DMS53 (cell line): ENCODE measurements around the gene OR1E1.
"Not testable (repeated sequence)": the region's sequence is repeated elsewhere in the genome, so short reads cannot be mapped to it uniquely, and the experiment has no call there.

ENCODE experiments used
- DNase-seq: peaks from one replicate; lab custom pipeline; 2025; lab: John Stamatoyannopoulos, UW

Gene OR1E1, protein sequence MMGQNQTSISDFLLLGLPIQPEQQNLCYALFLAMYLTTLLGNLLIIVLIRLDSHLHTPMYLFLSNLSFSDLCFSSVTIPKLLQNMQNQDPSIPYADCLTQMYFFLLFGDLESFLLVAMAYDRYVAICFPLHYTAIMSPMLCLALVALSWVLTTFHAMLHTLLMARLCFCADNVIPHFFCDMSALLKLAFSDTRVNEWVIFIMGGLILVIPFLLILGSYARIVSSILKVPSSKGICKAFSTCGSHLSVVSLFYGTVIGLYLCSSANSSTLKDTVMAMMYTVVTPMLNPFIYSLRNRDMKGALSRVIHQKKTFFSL

DNA sequence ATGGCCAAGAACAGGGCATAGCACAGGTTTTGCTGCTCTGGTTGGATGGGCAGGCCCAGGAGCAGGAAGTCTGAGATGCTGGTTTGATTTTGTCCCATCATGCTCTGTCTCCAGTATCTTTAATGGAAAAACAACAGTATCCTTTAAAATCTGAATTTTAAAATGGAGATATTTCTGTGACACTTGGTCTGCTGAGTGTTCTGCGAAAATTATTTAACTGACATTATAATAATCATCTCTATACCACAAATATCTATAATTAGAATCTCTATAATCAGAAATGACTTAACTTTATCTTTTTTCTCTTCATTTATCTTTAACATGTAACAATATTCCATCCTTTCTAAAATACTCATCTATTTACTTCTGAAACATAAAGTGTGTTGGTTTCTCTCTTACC is at the start of gene OR1E1:
Gene OR1E1 (minus strand): TSS at position 101 of the 400 bp plus-strand sequence. CDS start 0 bp downstream, at position 101.
- no peak for DNase-seq

DNA sequence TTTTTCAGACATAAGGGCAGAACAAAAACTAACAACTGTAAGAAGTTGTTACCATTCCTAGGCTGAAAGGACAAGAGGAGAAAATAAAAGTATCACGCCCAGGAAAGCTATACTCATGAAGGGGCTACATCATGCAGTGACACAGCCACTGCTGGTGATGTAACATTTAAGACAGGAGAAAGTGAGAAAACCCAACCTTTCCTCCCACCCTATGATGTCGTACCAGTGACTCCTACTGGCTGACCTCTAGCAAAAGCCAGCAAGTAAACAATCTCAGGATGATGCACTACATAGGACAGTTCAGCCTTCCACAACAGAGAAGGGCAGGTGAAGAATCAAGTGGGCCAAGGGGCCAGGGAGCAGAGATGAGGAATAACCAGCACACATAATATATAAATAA is 49.4 kb upstream of the OR1E1 start:
- peak; percentile 29 for DNase-seq

DNA sequence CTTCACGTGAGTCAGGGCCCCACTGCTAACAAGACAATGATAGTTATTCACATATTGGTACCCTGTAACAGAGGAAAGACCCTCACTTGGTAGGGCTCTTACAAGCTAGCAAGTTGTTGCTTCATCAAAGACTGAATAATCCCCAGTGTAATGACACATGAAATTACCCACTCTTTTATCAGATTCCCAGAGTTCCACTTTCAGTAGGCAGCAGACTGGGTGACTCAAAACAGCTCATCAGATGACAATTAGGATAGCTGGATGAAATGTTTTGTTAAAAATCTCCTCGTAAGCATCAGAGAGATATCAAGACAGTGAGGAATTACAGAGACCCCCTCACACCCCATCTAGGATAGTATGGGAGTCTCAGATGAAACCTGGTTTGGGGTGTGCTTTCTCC is 42.2 kb upstream of the OR1E1 start:
- no peak for DNase-seq

DNA sequence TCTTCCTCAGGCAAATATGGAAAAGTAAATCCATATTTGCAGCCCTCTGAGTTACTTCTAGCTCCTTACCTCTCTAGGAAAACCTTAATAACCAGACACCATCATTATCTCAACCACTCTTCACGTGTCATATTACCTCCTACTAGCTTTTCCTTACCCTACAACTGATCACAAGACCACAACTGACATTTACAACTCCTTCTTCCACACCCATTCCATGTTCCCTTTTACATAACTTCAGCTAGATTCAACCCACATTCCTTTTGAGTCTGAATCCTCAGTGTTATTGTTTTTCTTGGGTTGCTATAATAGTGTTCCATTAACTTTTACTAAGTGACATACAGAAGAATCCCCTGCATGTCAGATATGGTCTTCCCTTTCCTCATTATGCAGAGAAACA is 40.2 kb upstream of the OR1E1 start:
- no peak for DNase-seq

DNA sequence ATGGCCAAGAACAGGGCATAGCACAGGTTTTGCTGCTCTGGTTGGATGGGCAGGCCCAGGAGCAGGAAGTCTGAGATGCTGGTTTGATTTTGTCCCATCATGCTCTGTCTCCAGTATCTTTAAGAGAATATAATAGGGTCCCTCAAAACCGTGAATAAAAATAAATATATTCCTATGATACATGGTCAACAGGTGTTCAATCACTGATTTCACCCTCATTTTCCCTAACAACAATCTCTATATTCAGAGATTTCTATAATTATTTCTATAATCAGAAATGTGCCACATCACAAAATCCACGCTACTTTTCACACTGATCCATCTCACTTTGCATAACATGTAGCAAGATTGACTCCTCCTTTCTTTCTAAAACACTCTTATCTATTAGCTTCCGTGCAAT is 35.5 kb upstream of the OR1E1 start, which contains the start of gene OR1E2:
Gene OR1E2 (minus strand): TSS at position 101 of the 400 bp plus-strand sequence. CDS start 0 bp downstream, at position 101.
- no peak for DNase-seq

DNA sequence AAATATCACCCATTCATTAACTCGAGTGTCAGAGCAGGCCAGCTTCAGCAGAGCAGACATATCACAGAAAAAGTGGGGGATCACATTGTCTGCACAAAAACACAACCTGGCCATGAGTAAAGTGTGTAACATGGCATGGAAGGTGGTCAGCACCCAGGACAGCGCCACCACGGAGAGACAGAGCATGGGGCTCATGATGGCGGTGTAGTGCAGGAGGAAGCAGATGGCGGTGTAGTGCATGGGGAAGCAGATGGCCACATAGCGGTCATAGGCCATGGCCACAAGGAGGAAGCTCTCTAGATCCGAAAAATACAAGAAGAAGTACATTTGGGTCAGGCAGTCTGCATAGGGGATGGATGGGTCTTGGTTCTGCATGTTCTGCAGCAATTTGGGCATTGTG is 35.0 kb upstream of the OR1E1 start:
- peak; percentile 17 for DNase-seq

DNA sequence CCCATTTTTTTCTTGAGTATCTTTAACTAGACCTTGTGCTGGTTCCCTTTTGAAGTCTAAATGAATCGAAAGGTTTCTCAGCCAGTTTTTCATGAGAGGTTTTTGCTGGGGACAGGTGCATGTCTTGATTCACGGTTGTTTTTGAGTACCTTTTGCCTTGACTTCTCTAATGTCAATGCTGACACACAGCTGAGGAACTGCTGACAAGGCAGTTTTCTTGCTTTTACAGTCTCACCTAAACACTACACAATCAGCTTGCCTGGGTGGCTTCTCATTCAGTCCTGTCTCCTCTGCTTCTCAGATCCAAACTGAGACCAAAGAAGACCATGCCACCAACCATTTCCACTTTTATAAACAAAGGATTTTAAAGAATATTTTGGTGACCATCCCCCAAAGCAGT is 20.0 kb upstream of the OR1E1 start:
- no peak for DNase-seq

DNA sequence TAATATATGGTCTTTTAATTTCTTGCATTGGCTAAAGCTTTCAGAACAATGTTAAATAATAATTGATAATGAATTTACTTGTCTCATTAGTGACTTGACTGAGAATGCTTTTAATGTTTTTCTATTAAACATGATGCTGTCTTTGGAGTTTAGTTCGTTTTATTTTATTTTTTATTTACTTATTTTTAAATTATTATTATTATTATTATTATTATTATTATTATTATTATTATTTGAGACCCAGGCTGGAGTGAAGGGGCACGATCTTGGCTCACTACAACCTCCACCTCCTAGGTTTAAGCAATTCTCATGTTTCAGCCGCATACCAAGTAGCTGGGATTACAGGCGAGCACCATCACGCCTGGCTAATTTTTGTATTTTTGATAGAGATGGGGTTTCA is 17.4 kb upstream of the OR1E1 start:
- DNase-seq, result no peak

DNA sequence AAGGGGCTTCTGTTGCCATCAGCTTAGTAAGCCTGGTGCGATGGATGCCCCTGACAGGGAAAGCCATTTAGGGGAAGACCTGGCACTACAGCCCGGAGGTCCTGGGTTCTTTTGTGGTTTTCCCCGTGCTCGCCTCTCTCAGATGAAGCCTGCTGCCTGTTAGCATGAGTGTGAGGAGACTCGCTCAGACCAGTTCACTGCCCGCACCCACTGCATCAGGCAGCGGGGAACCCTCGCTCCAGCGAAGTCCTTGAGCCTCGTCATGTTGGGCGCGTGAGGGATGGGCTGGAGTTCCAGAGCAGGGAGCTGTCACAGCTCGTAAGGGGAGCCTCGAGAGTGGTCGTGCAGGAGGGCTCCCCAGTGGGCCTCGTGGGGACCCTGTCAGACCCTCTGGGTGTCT is 14.0 kb upstream of the OR1E1 start:
- DNase-seq, result not testable (repeated sequence)

DNA sequence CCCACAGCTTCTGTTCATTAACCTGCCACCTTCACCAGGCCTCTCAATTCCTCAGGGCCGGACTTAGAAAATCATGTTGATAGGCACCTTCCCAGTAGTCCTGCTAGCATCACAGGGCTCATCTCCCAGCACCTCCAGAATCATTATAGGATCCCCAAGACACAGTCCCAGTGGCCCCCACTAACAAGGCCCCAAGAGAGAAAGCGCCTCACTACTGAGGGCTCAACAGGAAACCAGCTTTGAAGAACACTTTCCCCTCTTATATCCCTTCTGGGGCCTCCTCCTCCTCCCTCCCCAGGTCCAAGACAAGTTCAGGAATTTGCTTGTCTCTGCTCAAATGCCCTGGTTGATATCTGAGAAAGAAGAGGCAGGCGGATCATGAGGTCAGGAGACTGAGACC is 12.9 kb upstream of the OR1E1 start, which contains the start of gene OR3A3:
Gene OR3A3 (plus strand): TSS at position 301 of the 400 bp plus-strand sequence.
- DNase-seq, result no peak

DNA sequence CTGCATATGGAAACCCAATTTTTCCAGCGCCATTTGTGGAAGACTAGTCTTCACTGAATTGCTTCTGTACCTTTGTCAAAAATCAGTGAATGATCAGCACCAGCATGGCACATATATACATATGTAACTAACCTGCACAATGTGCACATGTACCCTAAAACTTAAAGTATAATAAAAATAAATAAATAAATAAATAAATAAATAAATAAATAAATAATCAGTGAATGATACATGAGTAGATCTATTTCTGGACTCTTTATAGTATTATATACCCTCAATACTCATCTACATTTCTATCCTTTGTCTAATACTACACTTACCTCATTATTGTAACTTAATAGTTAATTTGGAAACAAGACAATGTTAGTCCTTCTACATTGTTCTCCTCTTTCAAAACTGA is 5.6 kb upstream of the OR1E1 start:
- not testable (repeated sequence) for DNase-seq

DNA sequence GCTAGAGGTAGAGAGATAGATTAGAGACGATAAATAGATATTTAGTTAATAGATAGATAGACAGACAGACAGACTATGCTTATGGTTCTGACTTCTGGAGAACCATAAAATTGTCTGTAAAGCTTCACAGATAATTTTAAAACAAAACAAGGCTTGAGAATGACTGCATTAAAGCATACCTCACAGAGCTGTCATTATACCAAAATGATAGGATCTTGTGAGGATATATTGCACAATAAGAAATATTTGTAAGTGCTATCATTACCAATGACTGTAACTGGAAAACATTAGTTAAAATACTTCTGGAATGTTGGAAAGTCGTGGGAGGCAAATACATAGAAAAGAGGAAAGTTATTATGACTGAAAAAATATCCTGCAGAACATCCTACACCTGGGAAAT is 3.6 kb upstream of the OR1E1 start:
- DNase-seq, result no peak

DNA sequence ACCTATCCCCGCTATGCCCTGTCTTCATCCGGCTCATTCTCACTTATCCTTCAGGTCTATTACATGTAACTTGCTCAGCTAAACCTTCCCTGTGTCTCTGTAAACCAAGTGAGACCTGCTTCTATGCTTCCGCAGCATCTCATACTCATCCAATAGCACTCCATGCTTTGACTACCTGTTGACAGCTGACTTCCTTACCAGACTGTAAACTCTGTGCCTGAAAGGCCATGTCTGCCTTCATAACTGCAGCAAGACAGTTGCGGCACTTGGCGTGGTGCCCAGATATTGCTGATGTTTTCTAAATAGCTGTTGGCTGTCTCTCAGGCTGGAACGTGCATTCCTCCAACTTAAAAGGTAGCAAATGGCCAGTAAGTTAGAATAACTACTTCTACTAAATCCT is 1.8 kb upstream of the OR1E1 start:
- no peak for DNase-seq

DNA sequence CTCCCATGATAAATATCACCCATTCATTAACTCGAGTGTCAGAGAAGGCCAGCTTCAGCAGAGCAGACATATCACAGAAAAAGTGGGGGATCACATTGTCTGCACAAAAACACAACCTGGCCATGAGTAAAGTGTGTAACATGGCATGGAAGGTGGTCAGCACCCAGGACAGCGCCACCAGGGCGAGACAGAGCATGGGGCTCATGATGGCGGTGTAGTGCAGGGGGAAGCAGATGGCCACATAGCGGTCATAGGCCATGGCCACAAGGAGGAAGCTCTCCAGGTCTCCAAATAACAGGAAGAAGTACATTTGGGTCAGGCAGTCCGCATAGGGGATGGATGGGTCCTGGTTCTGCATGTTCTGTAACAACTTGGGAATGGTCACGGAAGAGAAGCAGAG is 409 bp downstream of the OR1E1 start:
- not testable (repeated sequence) for DNase-seq

DNA sequence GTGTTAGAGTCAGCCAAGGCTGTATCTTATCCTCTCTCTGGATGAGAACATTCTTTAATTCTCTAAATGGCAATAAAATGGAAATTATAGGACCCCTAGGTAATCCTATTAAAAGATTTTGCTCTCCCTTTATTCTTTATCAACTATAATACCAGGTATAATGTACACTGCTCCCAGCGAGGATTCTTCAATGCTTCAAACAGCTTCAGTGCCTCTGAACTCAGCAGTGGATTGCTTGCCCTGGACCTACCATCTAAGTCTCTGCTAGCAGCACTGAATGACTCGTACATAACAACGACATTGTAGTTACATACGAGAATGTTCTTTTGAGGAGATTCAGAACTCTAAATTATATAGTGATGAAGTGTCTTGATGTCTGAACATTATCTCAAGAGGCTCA is 8.4 kb downstream of the OR1E1 start:
- no peak for DNase-seq

DNA sequence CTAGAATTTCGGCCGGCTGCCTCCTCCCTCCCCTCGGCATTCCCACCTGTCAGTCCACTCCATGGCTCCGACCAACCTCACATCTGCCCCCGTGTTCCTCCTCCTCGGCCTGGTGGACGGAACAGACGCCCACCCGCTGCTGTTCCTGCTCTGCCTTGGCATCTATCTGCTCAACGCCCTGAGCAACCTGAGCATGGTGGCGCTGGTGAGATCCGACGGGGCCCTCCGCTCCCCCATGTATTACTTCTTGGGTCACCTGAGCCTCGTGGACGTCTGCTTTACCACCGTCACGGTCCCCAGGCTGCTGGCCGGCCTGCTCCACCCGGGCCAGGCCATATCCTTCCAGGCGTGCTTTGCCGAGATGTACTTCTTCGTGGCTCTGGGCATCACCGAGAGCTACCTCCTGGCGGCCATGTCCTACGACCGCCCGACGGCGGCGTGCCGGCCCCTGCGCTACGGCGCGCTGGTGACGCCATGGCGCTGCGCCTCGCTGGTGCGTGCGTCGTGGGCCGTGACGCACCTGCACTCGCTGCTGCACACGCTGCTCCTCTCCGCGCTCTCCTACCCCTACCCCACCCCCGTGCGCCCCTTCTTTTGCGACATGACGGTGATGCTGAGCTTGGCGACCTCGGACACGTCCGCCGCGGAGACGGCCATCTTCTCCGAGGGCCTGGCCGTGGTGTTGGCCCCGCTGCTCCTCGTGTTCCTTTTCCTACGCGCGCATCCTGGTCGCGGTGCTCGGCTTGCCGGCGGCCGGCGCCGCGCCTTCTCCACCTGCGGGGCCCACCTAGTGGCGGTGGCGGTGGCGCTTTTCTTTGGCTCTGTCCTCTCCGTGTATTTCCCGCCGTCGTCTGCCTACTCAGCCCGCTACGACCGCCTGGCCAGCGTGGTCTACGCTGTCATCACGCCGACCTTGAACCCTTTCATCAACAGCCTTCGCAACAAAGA is 12.1 kb downstream of the OR1E1 start, which contains the start of gene OR3A2:
Gene OR3A2 (minus strand): TSS at position 440 of the 948 bp plus-strand sequence.
- DNase-seq, result no peak

DNA sequence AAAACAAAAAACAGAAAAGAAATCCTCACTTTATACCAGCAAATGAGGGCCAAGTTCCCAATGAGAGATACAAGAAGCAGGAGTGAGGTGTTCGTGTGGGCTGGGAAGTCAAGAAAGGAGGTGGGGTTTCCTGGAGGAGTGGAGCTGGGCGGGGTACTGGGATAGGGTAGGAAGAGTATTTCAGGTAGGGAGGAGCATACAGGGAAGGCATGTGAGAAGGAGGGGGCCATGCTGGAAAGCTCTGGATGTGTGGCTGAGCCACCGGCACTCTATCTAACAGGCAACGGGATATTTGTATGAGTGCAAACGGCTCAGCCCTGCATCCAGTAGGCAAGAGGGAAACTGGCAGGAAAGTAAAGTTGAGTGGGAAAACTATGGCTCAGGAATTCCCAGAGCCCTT is 16.3 kb downstream of the OR1E1 start:
- DNase-seq, result no peak

DNA sequence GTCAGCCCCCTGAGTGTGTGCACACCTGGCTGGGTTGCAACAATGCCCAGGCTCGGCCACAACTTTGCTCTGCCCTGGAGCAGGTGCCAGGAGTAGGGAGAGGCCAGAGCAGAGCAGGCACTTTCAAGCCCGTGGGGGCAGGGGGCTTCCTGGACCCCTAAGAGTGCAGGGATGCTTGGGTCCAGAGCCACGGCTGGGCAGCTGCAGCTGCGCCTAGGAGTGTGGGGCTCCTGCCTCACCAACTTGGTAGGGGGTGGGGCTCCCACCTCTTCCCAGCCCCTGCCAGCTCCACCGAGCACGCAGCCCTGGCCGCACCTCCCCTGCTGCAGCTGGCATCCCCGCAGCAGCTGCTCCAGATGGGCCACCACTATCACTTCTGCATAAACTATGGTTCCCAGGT is 19.9 kb downstream of the OR1E1 start:
- no peak for DNase-seq

DNA sequence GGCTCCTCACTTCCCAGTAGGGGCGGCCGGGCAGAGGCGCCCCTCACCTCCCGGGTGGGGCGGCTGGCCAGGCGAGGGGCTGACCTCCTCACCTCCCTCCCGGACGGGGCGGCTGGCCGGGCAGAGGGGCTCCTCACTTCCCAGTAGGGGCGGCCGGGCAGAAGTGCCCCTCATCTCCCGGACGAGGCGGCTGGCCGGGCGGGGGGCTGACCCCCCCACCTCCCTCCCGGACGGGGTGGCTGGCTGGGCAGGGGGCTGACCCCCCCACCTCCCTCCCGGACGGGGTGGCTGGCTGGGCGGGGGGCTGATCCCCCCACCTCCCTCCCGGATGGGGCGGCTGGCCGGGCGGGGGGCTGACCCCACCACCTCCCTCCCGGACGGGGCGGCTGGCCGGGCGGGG is 27.0 kb downstream of the OR1E1 start:
- DNase-seq, result not testable (repeated sequence)
